CD4-positive, alpha-beta T cell treated with Interferon alpha-2 for 1 hour (primary cell): ENCODE data around the gene ABCF2.

Experiments used
- DNase-seq, 2 donors: peaks; one replicate each; pipeline ENCODE4 v3.0.0-alpha.2; 2020 to 2022

Gene ABCF2

DNA sequence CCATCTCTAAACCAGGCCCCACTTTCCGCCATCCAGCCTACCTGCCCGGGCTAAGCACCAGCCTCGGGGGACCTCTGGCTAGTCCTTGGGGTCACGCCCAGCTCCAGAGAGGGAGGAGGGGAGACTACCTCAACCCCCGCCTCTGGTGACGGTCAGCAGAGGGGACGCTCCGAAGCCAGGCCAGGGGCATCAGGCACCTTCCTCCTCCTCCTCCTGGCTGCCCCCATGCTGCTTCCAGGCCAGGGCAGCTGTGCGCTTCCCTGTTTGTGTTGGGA is 25.5 kb upstream of the ABCF2 start:
- no peak for DNase-seq

DNA sequence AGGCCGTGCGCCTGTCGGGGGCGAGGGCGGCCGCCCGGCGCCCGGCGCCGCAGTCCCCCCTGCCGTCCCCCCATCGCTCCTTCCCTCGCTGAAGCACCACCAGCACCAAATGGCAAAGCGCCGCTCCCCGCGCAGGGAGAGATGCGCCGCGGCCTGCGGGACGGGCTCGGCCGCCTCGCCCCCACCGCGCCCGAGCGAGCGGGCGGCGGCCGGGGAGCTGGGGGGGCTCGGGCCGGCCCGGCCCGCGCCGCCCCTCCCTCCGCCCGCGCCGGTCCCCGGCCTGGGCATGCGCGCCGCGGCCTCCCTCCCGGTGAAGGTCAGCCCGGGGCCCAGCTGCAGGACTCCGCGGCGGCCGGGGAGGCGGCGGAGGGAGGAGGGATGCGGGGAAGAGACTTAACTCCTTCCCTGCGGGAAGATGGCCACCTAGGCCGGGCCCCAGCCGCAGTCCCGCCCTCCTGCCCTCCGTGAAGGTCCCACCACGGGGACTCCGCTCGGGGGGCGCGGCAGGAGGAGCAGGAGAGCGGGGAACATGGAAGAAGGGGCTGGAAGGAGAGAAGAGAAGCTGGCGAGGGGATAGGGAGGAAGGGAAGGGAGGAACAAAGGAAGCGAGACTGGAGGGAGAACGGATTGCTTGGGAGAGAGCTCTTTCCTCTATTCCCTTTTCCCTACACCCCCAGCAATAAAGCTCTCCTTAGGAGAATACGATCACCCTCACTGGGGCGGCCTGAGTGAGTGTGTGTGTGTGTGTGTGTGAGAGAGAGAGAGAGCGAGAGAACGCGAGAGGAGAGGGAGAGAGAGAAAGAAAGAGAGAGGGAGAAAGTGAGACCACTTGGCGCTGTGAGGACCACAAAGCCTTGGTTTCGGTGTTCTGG is 24.9 kb upstream of the ABCF2 start:
- peak in 1 of 2 donors; percentile 38 for DNase-seq

- no peak for DNase-seq
These were observed 24.3 kb upstream of the ABCF2 start for GRCh38 chr7:151251328-151251688.

- DNase-seq = no peak
These were observed 23.5 kb upstream of the ABCF2 start for GRCh38 chr7:151250181-151251132.

GRCh38 chr7:151249732-151250072 is 22.7 kb upstream of the ABCF2 start:
- DNase-seq = no peak

DNA sequence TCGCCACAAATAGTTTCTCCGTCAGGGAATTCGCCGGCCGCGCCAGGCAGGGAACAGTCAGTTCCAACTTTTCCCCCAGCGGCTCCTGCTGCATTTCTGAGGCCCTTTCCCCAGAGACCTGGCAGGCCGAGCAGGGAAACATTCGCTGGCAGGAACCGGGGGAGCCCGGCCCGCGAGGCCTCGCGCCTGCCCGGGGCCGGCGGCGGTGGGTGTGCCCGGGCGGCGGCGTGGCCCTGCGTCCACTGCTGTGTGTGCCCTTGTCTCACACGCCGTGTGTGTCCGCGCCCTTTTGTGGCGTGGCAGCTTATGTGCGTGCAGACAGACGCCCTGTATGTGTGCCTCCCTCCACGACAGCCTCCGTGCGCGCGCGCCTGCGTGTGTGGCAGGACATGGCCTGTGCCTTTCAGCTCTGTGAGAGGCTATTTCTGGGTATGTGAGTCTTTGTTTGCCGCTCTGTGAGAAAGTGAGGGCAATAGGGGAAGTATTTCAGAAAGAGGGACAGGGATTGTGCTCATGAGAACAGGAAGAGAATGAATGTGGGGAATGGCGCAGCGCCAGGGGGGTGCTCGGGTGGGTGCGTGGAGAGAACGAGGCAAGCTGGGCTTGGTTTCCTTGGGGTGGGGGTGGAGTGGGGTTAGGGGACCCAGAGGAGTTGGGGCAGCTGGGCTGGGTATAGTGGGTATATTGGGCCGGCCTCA is 22.2 kb upstream of the ABCF2 start:
- peak; percentile 26 to 32 for DNase-seq

DNA sequence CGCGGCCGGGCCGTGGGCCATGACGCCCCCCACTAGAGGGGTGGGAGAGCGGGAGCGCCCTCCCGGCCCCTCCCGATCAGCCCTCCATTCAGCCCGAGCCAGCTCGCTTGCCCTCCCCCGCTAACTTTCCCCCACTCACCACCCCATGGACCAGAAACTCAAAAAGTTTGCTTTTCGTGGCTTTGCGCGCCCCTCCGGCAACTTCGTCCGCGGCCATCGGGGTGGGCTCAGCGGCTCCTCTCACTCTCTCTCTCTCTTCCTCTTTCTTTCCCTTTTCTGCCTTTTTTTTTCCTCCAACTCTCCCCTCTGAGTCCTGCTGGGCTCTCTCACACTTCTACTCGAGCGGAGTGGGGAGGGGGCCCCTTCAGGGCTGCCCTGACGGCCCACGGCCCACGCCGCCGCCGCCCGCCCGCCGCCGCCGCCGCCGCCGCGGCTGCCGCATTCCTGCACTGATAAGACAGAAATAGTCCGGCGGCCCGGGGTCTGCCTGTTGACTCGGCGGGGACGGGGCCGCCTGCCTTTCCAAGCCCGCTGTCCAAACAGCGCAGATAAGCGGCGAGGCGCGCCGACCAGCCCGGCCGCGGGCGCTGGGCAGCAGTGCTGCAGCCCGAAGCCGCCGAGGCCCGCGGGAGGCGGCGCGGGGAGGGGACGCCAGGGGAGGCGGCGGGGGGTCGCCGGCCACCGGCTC is 21.5 kb upstream of the ABCF2 start, which contains the start of gene SMARCD3:
SMARCD3 (minus strand) TSS at position 349 of the 688 bp plus-strand sequence; CDS start at position 217, 132 bp downstream.
- peak in 1 of 2 donors; percentile 43 for DNase-seq

DNA sequence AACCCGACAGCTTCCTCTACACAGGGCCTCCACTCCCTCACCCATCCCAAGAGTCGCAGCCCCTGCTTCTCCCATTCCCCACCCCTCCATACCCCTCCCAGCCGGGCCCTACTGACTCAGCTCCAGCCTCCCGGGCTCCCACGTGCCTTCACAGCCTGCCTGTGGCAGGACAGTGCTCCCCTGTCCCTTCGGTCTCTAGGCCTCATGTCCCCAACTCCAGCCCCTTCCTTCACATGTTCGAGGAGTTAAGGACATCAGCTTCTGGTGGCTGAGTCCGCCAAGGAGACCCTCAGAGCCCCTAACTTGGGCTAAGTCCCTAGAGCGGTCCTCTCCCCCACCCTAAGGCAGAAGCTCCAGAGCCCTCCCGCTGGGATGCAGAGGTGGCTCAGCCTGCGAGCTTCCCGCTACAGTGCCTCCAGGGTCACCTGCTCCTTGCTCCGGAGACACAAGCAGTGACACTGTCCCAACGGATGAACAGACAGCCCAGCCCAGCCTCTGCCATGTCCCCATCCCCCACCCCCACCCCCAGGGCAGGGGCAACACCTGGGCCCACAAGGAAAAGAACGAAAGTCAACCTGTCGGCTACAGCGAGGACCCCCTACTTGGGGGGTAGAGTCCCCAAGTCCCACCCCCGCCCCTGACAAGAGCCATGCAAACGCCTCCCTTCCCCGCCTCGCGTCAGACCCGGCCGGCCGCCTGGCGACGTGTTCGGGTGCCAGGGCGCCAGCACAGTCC is 20.8 kb upstream of the ABCF2 start:
- DNase-seq = no peak

DNA sequence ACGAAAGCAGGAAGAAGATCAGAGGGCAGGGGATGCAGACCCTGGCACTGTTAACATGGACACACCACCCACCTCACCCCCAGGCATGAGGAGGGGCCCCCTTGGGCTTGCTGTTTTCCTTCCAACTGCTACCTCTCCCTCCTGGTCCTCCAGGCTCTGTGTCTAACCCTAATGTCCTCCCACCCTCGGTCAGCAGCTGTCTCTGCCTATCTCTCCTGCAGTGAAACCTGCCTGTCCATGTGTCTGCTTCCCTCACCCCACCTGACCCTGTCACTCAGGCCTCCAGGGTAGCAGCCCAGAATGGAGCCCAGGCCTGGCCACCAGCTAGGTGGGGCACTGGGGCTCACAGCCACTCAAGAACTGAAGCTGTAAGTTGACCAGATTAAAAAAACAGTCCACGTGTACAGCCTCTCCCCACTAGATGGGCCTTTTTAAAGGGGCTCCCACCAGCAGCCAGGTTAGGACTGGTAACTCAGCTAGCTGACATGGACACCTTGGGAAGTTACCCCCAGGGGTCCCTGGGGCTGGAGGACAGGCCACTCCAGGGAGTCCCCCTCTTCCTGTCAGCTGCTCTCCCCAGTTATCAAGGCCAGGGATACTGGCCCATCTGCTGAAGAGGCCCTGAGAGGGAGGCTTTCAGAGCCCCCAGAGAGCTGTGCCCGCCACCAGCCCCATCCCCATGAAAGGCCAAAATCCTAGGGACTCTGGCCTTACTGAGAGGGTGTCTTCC is 20.0 kb upstream of the ABCF2 start:
- DNase-seq = no peak

- DNase-seq = no peak
These were observed 19.3 kb upstream of the ABCF2 start for GRCh38 chr7:151246102-151246850.

DNA sequence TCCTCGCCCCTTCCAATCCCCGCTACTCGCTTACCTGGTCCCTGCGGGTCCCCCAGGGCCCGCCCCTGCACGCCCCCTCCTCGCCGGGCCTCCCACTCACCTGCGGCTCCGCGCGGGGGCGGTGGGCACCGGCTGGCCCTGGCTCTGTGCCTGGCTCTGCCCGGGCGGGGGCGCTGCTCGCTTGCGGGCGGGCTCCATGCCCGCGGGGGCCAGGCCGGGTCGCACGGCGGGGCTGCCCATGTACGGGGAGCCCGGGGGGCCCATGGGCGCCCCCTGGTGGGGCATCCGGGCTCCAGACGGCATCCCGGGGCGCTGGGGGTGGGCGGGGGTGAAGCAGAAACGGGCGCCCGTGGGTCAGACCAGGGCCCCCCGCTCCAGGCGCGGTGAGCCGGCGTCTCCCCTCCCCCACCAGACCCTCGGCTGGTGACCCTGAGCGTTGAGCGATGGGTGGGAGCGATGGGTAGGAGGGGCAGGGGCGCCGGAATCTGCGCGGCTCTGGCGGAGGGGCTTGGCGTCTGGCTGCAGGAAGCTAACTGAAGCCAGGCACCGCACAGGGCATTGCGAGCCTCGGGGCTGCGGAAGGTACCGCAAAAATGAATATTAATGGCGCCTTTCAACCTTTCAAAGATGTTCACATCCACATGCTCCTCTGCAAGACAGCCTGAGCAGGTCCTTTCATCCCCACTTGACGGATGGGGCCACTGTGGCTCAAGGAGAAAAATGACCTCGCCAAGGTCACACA is 18.5 kb upstream of the ABCF2 start:
- peak; percentile 65 to 77 for DNase-seq

DNA sequence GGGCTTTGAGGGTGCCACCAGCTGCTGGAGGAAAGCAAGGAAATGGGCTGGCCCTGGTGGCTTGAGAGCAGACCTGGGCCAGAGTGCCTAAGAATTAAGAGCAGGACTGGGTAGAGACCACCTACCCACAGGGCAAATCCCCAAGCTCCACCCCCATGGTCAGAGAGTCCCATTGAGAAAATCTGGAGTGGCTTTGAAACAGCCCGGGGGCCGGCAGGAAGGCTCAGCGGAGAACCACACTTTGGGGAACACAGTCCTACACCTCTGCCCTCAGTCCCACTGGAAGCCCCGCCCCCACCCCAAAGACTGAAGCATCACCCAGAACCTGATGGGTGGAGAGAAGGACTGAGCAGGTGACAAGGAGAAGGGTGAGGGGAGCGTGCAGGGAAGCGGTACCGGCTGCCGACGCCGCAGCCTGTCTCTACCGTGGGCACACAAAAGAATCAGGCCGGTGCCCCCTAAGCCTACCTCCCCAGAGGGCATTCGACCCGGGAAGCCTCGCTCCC is 17.9 kb upstream of the ABCF2 start:
- no peak for DNase-seq

DNA sequence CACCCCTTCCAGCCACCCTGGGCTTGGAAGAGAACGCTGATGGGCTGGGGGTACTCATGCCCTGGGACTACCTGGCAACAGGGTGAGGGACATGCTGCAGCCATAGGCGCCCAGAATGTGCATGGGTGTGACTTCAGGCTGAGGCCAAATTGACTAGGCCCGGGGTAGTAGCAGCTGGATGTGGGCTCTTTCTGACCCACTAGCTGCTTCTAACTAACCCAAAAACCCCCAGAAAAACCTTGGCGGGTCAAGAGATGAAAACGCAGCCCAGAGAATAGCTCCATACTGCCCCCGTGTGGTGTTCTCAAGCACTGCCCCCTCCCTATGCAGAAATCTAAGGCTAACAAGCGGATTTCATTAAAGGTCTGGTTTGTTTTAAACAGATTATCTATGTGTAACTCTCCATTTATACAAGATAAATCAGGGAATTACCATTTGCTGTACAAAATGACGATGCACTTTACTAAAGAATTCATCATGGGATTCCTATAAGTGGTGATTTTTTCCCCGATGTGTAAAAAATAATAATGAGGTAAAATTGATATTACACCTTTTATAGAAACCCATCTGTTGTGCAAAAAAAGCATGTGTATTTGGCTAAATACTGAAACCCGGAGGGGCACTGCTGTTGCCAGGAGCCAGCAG is 17.3 kb upstream of the ABCF2 start:
- DNase-seq = peak; percentile 59 to 77

DNA sequence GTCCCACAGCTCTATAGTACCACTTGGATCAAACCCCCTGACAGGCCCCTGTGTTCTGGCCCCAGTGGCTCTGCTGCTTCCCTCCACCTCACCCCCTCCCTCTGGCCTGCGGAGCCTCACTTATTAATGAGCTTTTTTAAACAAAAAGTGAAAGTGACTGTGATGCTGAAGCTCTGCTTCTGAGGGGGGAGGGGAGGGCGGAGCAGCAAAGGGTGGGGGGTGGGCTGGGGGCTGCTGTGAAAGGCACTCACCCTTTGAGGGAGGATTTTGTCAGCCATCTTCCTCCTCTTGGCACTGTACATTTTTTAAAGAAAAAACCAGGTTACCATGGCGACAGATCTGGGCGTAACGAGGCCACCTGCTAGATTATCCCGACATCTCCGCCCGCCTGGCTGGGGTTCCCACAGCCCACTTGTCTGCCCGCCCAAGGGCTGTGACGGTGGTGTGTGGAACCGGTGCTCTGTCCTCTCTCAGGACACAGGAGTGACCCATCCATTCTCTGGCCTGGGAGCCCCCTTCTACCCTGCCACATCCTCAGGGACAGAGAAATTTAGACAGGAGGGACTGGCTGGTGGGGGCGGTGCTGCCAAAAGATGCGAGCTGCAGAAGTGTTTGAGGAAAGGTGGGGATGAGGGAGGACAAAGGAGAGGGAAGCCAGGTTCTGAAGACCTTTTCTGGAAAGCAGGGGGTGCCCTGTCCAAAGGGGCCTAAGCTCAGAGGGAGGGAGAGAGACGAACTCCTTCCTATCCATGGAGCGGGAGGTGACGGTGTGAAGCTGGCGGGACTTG is 16.6 kb upstream of the ABCF2 start:
- DNase-seq = peak; percentile 39 to 80

GRCh38 chr7:151243045-151243349 is 16.0 kb upstream of the ABCF2 start:
- no peak for DNase-seq

DNA sequence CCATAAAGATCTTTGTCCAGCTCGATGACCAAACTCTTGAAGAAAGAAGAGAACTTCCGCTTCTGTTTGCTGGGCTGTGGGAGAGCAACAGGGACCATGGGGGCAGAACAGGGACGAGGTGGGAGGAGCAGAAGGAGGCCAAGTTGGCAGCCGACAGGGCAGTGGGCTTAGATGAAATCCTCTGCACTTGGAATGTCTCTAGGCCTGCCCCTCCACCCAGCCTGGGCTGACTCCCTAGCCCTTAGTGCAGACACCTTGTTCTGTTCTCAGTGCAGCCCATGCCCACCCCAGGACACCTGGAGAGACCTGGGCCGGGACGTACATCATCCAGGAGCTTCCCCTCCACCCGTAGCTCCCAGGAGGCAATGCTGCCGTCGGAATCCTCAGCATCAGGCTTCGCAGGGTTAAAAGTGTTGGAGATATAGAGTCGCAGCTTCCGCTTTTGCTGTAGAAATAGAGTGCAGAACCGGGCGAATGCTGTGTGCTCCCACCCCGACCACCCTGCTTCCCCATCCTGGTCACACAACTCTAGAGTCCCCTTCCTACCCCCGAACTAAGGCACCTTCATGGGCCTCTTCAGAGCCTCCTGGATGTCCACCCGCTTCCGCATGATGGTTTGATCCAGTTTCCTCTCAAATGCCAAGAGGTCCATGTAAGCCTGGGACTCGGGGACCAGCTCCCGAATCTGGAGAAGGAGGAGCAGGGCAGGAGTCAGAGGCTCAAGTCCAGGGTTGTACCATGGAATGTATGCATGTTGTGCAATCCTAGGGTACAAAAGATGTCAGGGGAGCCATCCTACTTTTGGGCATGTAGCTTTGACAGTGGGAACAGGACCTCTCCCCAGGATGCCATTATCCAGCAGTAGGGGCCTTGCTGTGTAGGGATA is 15.4 kb upstream of the ABCF2 start:
- no peak for DNase-seq

DNA sequence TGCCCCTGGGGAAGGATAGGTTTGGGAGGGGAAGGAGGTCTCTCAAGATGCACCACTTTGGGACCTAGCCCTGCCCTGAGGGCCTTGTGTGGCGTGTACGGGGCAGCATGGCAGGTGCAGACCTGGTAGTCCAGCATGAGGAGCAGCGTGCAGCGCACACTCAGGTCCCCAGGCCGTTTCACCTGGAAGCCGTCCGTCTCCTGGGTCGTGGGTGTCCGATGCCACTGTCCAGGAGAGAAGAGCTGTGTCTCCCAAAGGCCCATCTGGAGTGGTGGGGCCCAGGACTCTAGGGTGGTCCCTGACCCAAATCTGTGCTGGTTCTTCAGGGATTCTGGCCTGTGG is 14.7 kb upstream of the ABCF2 start:
- DNase-seq = no peak
